ENCODE measurements around the gene KRTAP5-8. TPM values are rescaled to one million over a fixed set of nuclear protein-coding genes. Genes with fewer than 3 reads are reported as not detected.
A peak's percentile ranks its signal among the peaks of the same experiment; 100 is the strongest.

KRTAP5-8 gene
- total and polyA plus RNA-seq, 9 of the 15 experiments (the other 6 are each of a cell fraction or from before 2014, with no cell fraction given): not detected

- in situ Hi-C loops (cut with MboI): no loop called here
- no peaks in the 10 kb centered on the region for H3K79me2 ChIP-seq (ENCODE audit: control insufficient read depth, insufficient read depth, low read length)
- ChIA-PET POLR2A (no interaction called here), CTCF (ENCODE audit: low intra/inter-chr PET ratio) (no interaction called here)
- no peak overlapping the region for H3K9ac ChIP-seq (ENCODE audit: insufficient read depth in 1 of 2, low read depth in 2 of 2, low read length in 2 of 2)
- no TSS peak for BruUV-seq (replicated peaks)
- intact Hi-C loops (cut with micrococcal nuclease): no loop called here
- H3K4me1 ChIP-seq (replicated peaks in 1 of 2; ENCODE audit: control insufficient read depth in 2 of 2, insufficient read depth in 2 of 2, low read length in 2 of 2): no peaks in the 10 kb centered on the region
- no peak for DNase-seq (ENCODE audit: extremely low read depth in 1 of 4, low spot score in 3 of 4)
- no peak overlapping the region for H3K4me2 ChIP-seq (ENCODE audit: insufficient read depth, low read length)
- no peaks in the 10 kb centered on the region for H4K20me1 ChIP-seq (replicated peaks; ENCODE audit: control insufficient read depth, insufficient read depth, low read length)
- no peaks in the 10 kb centered on the region for H3K9me3 ChIP-seq (replicated peaks; ENCODE audit: control insufficient read depth, insufficient read depth, low read depth, low read length)
- FAIRE-seq: no peak
- no peak overlapping the region for H2AFZ ChIP-seq (ENCODE audit: low read depth, low read length)
- peaks cover 5 to 24% of the 10 kb centered on the region in 2 experiments; a peak in 4 of 5 replicates for H3K27me3 ChIP-seq (ENCODE audit: control insufficient read depth in 2 of 2, insufficient read depth in 2 of 2, low read length in 2 of 2)
- ATAC-seq: no peak
- no peak for TF ChIP-seq BRD4 (IDR thresholded peaks at IDR 0.05)
- H3K27ac ChIP-seq (ENCODE audit: extremely low read depth, low read depth, low read length): no peak overlapping the region
- no peaks in the 10 kb centered on the region for H3K36me3 ChIP-seq (ENCODE audit: control insufficient read depth, insufficient read depth, low read length)
- H3K4me3 ChIP-seq: no peak overlapping the region
- H3K9me1 ChIP-seq (ENCODE audit: control insufficient read depth, insufficient read depth, low read length): no peaks in the 10 kb centered on the region
Observed at GRCh38 chr11:71562120-71562519, 24.3 kb downstream of the KRTAP5-8 start.

- Histone ChIP-seq H3K36me3 (ENCODE audit: control insufficient read depth, insufficient read depth, low read length) (no peaks in the 10 kb centered on the region), H3K27me3 (ENCODE audit: control insufficient read depth in 2 of 2, insufficient read depth in 2 of 2, low read length in 2 of 2) (peaks cover 7 to 26% of the 10 kb centered on the region in 2 experiments; a peak in 4 of 5 replicates), H3K9me1 (ENCODE audit: control insufficient read depth, insufficient read depth, low read length) (no peaks in the 10 kb centered on the region), H3K4me1 (replicated peaks in 1 of 2; ENCODE audit: control insufficient read depth in 2 of 2, insufficient read depth in 2 of 2, low read length in 2 of 2) (no peaks in the 10 kb centered on the region), H4K20me1 (replicated peaks; ENCODE audit: control insufficient read depth, insufficient read depth, low read length) (no peaks in the 10 kb centered on the region), H3K9me3 (replicated peaks; ENCODE audit: control insufficient read depth, insufficient read depth, low read depth, low read length) (no peaks in the 10 kb centered on the region), H3K4me2 (ENCODE audit: insufficient read depth, low read length) (no peak overlapping the region), H3K9ac (ENCODE audit: insufficient read depth in 1 of 2, low read depth in 2 of 2, low read length in 2 of 2) (no peak overlapping the region), H3K4me3 (no peak overlapping the region), H3K27ac (ENCODE audit: extremely low read depth, low read depth, low read length) (no peak overlapping the region), H2AFZ (ENCODE audit: low read depth, low read length) (no peak overlapping the region), H3K79me2 (ENCODE audit: control insufficient read depth, insufficient read depth, low read length) (no peaks in the 10 kb centered on the region)
- ChIA-PET POLR2A (interaction anchor here (0.8 kb wide), 1 partner anchor 10 kb away, joined by 3 read pairs; no protein-coding TSS in a partner anchor), CTCF (ENCODE audit: low intra/inter-chr PET ratio) (interaction anchor here (0.7 kb wide), 1 partner anchor 182 kb away, joined by 3 read pairs; no protein-coding TSS in a partner anchor)
- ATAC-seq (peak; percentile 87), FAIRE-seq (peak; percentile 84), DNase-seq (ENCODE audit: extremely low read depth in 1 of 4, low spot score in 3 of 4) (peak; percentile 41 to 65 (median 52))
- in situ Hi-C loops (cut with MboI) (no loop called here), intact Hi-C loops (cut with micrococcal nuclease) (no loop called here)
- WGBS (ENCODE audit: insufficient coverage, low coverage, missing lambda C conversion rate): under 1% methylated on average over 8 of the region's 8 CpGs
- BruUV-seq (replicated peaks): no TSS peak
- TF ChIP-seq STAT5A (IDR thresholded peaks at IDR 0.05; ENCODE audit: borderline replicate concordance, low read length): no peak
- TF ChIP-seq ELF2 (CRISPR knock-in tag; IDR thresholded peaks at IDR 0.05): no peak
- TF ChIP-seq, protein P1, sequence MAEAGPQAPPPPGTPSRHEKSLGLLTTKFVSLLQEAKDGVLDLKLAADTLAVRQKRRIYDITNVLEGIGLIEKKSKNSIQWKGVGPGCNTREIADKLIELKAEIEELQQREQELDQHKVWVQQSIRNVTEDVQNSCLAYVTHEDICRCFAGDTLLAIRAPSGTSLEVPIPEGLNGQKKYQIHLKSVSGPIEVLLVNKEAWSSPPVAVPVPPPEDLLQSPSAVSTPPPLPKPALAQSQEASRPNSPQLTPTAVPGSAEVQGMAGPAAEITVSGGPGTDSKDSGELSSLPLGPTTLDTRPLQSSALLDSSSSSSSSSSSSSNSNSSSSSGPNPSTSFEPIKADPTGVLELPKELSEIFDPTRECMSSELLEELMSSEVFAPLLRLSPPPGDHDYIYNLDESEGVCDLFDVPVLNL (CRISPR knock-in tag; IDR thresholded peaks at IDR 0.05; ENCODE audit: low read depth): no peak
- TF ChIP-seq ARNT (IDR thresholded peaks at IDR 0.05): no peak
- TF ChIP-seq TCF7L2 (IDR thresholded peaks at IDR 0.05; ENCODE audit: low read depth, low read length): no peak
- TF ChIP-seq TARDBP (IDR thresholded peaks at IDR 0.05): no peak
- 0 out of 4 replicates have a peak, but pooled peaks of 1 of the 2 experiments have one; percentile 33 for TF ChIP-seq RCOR1 (IDR thresholded peaks at IDR 0.05; ENCODE audit: borderline replicate concordance in 1 of 2, low read depth in 2 of 2, low read length in 2 of 2)
- TF ChIP-seq CTCF (IDR thresholded peaks at IDR 0.05 in 2 of 3, conservative IDR thresholded peaks at IDR 0.05 in 1 of 3; ENCODE audit: insufficient read depth in 2 of 3, low read depth in 1 of 3, low read length in 3 of 3): peak; percentile 67 to 74 (median 69)
- TF ChIP-seq HNRNPK (IDR thresholded peaks at IDR 0.05; ENCODE audit: low read depth, low read length, poor library complexity, severe bottlenecking): no peak
- no peak for TF ChIP-seq SIRT6 (IDR thresholded peaks at IDR 0.05; ENCODE audit: low read depth, low read length)
- TF ChIP-seq PKNOX1 (IDR thresholded peaks at IDR 0.05): peak; percentile 52
- peak; percentile 48 to 64 for TF ChIP-seq RAD21 (CRISPR knock-in tag; conservative IDR thresholded peaks at IDR 0.05 in 1 of 2, IDR thresholded peaks at IDR 0.05 in 1 of 2)
Observed at GRCh38 chr11:71563406-71563805, 25.6 kb downstream of the KRTAP5-8 start.
